NCI-H128 (cell line): ENCODE measurements around the gene SLC26A4.

Experiments used
- DNase-seq: peaks from one replicate; lab custom pipeline; 2025; ENCODE audit not compliant: unreplicated experiment; lab: John Stamatoyannopoulos, UW

The SLC26A4 gene

DNA sequence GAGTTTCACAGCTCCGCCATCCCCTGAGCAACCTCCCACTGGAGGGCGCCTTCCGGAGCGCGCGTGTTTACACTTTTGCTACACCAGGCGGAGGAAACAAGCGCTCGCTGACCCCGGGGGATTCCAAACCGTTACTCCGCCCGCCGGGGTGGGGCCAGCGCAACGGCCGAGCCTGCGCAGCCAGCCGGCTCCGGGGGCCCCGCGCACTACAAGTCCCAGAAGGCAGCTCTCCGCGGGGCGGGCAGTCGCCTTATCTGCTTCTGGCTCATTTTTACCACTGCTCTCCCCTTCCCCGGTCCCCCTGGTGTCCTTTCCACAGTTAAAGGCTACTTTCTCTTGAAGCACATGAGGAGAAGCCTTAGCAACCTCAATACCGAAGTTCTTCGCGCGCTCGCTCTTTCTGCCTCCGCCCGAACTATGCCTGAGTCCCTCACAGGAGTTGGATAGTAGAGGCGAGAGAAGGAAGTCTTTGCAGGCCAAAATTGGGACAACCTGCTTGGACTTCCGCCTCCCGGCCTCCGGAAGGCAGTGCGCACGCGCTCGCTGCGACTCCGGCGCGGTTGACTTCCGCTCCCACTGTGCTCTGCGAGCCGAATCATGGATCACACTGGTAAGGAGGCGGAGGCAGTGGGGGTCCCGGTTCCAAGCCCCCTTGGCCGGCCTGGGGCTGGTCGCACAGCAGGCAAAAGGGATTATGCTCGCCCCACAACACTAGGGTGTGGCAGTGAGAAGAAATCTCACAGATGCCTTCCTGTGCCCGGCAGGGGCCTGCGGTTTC lies 83.1 kb downstream of the SLC26A4 start, which contains the start of gene CBLL1:
CBLL1 (plus strand) TSS at position 576 of the 778 bp plus-strand sequence; CDS start at position 598, 22 bp downstream.
- peak; percentile 91 for DNase-seq

DNA sequence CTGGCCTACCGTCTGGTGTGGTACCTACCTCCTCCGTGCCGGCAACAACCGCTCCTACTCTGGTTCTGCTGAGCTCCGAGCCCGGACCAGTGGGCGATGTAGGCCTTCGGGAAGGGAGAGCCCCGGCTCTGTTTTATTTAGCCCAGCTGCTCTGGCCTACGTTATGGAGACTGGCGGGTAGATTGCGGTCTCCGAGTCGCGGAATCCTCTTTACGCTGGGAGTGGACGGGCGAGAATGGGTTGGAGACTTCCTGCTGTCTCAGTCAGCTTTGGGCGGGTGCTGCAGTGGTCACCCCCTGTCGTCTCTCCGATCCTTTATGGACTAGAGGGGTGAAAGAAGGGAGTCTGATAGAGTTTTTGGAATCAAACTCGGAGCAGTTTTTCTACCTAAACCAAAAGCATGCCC lies 83.7 kb downstream of the SLC26A4 start:
- no peak for DNase-seq

DNA sequence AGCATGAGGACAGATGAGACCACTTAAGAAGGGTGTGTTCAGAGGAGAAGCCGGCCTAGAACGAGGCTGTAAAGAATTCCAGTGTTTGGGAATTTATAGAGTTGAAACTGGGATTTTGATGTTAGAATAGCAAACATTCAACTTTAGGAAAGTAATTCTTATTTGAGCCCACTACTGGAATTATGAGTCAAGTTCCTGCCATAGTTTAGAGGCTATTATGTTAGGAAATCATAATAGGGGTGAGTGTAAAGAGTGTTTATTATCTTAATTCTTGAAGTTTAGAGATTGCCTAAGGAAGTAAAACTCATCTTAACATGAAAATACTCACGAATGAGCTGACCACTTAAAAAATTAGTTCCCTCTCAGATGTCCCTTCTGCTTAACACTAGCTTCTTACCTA lies 85.4 kb downstream of the SLC26A4 start:
- no peak for DNase-seq

DNA sequence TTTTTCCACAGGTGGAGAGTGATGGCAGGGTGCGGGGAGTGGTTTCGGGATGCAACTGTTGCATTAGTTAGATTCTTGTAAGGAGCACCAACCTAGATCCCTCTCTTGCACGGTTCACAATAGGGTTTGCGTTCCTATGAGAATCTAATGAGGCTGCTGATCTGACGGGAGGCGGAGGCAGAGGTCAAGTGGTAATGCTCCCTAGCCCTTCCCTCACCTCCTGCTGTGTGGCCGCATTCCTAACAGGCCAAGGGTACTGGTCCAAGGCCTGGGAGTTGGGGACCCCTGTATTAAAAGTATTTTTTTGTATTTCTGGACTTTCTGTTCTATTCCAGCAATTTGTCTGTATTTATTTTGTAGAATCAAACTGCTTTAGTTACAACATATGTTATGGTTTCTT lies 90.5 kb downstream of the SLC26A4 start:
- no peak for DNase-seq

DNA sequence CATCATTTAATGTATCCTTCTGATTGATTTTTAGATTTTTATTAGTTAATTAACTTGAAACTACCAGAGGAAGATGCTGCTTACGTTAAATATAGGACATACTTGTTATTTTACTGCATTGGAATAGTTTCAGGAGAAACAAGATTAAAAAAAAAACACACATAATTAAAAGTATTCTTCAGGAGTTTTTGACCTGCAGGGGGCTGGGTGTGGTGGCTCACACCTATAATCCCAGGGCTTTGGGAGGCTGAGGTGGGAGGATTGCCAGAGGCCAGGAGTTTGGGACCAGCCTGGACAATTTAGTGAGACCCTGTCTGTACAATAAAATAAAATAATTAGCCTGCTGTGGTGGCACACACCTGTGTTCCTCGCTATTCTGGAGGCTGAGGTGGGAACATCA lies 94.0 kb downstream of the SLC26A4 start:
- DNase-seq: no peak

DNA sequence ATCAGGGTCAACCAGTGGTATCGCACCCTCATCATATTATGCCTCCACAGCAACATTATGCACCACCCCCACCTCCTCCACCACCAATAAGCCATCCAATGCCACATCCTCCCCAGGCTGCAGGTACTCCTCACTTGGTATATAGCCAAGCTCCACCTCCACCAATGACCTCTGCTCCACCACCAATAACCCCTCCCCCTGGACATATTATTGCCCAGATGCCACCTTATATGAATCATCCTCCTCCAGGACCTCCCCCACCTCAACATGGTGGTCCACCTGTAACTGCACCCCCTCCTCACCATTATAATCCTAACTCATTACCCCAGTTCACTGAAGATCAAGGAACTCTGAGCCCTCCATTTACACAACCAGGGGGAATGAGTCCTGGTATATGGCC lies 98.0 kb downstream of the SLC26A4 start:
- no peak for DNase-seq

DNA sequence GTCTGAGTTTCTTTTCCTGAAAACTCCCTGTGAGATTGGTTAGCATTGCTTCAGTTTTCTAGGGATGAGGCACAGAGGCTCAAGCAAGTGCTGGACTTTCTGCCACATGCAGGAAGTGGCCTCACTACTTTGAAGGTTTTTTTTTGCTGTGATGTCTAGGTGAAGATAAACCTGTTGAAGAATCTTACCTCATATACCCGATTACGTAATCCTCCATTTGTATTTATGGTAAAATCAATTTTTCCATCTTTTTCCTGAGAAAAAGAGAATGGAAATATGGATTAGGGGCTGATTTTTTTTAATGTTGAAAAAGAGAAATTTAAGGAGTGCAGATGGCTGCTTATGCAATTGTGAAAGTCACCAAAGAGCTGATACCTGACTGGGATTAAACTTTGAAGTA lies 106.8 kb downstream of the SLC26A4 start:
- DNase-seq: no peak
